Neuronal stem cell (in vitro differentiated cells): ENCODE measurements around the gene MAFB.

Source experiments
- DNase-seq: peaks from one replicate; pipeline ENCODE4 v3.0.0-alpha.2; 2013; ENCODE audit warnings: low spot score
- H2AFZ ChIP-seq: one replicate; pipeline ENCODE4 v1.6.1; 2013; ENCODE audit warnings: mild to moderate bottlenecking, low read length, inconsistent platforms
- H2AK5ac ChIP-seq: 2 replicates; pipeline ENCODE4 v1.6.1; 2013; ENCODE audit warnings: low read depth, mild to moderate bottlenecking, inconsistent platforms, low read length, moderate library complexity, mixed read lengths
- H2BK120ac ChIP-seq: 2 replicates; pipeline ENCODE4 v1.6.1; 2013; ENCODE audit warnings: low read depth, mild to moderate bottlenecking, inconsistent platforms, low read length, moderate library complexity, mixed read lengths
- H2BK12ac ChIP-seq: one replicate; pipeline ENCODE4 v1.6.1; 2013; ENCODE audit warnings: low read length, inconsistent platforms
- H2BK15ac ChIP-seq: 2 replicates; pipeline ENCODE4 v1.6.1; 2013; ENCODE audit warnings: mild to moderate bottlenecking, low read length, inconsistent platforms, mixed read lengths
- H2BK5ac ChIP-seq: one replicate; pipeline ENCODE4 v1.6.1; 2013; ENCODE audit warnings: inconsistent platforms, mild to moderate bottlenecking, low read length, moderate library complexity
- H3K14ac ChIP-seq: one replicate; pipeline ENCODE4 v1.6.1; 2013; ENCODE audit warnings: low read length, inconsistent platforms
- H3K18ac ChIP-seq: 2 replicates; pipeline ENCODE4 v1.6.1; 2013; ENCODE audit warnings: low read length, inconsistent platforms
- H3K23ac ChIP-seq: 2 replicates; pipeline ENCODE4 v1.6.1; 2013; ENCODE audit warnings: low read depth, mild to moderate bottlenecking, mixed read lengths, low read length, inconsistent platforms; ENCODE audit not compliant: poor library complexity
- H3K27ac ChIP-seq: replicated peaks from 3 replicates; pipeline ENCODE4 v1.5.1; 2013; ENCODE audit warnings: low read length, inconsistent platforms
- H3K27me3 ChIP-seq, 3 experiments: 2 replicates each; pipeline ENCODE4 v1.6.1; 2013; ENCODE audit warnings: low read length in 3 of 3, mild to moderate bottlenecking in 2 of 3, inconsistent platforms in 1 of 3, low read depth in 1 of 3, mixed read lengths in 1 of 3, moderate library complexity in 1 of 3; ENCODE audit not compliant: control insufficient read depth in 3 of 3, insufficient read depth in 3 of 3
- H3K36me3 ChIP-seq, 2 donors: replicated peaks in 1 of 2; 2 replicates each; pipeline ENCODE4 v1.6.1; 2013; ENCODE audit warnings: low read length in 2 of 2; ENCODE audit not compliant: control insufficient read depth in 2 of 2, insufficient read depth in 2 of 2
- H3K4ac ChIP-seq: 2 replicates; pipeline ENCODE4 v1.6.1; 2013; ENCODE audit warnings: inconsistent platforms, mild to moderate bottlenecking, low read length, moderate library complexity
- H3K4me1 ChIP-seq, 2 donors: 1 replicate in 1 of 2; 2 replicates in 1 of 2; pipeline ENCODE4 v1.6.1; 2013; ENCODE audit warnings: low read length in 2 of 2, low read depth in 1 of 2; ENCODE audit not compliant: control insufficient read depth in 2 of 2, insufficient read depth in 1 of 2
- H3K4me2 ChIP-seq: one replicate; pipeline ENCODE4 v1.6.1; 2013; ENCODE audit warnings: mild to moderate bottlenecking, low read length, inconsistent platforms; ENCODE audit not compliant: insufficient read depth, poor library complexity, severe bottlenecking
- H3K4me3 ChIP-seq, 2 donors: 2 replicates each; pipeline ENCODE4 v1.5.1; 2013; ENCODE audit warnings: low read length in 2 of 2, mild to moderate bottlenecking in 2 of 2, inconsistent platforms in 1 of 2, moderate library complexity in 1 of 2
- H3K79me1 ChIP-seq: one replicate; pipeline ENCODE4 v1.6.1; 2013; ENCODE audit warnings: low read depth, mild to moderate bottlenecking, inconsistent platforms, low read length, moderate library complexity
- H3K9ac ChIP-seq: one replicate; pipeline ENCODE4 v1.6.1; 2013; ENCODE audit warnings: mild to moderate bottlenecking, low read depth, low read length, inconsistent platforms; ENCODE audit not compliant: poor library complexity
- H3K9me3 ChIP-seq, 2 donors: replicated peaks in 1 of 2; 2 replicates each; pipeline versions ENCODE3 to v1.6.1; 2013; ENCODE audit warnings: low read length in 2 of 2, mild to moderate bottlenecking in 2 of 2, inconsistent platforms in 1 of 2, low read depth in 1 of 2, mixed read lengths in 1 of 2, moderate library complexity in 1 of 2; ENCODE audit not compliant: control insufficient read depth in 2 of 2, insufficient read depth in 1 of 2
- H4K8ac ChIP-seq: one replicate; pipeline ENCODE4 v1.6.1; 2013; ENCODE audit warnings: low read depth, mild to moderate bottlenecking, inconsistent platforms, low read length, moderate library complexity
- H4K91ac ChIP-seq: one replicate; pipeline ENCODE4 v1.6.1; 2013; ENCODE audit warnings: low read length, low read depth, mild to moderate bottlenecking, inconsistent platforms; ENCODE audit not compliant: poor library complexity
- WGBS, 2 donors: extraction: QIAGEN DNeasy Blood & Tissue Kit; methylation state at CpG; one replicate each; pipeline ENCODE4 v1.1.7; 2013; ENCODE audit warnings: missing lambda C conversion rate in 2 of 2, mixed read lengths in 1 of 2; ENCODE audit not compliant: insufficient read length in 2 of 2, insufficient replicate concordance in 1 of 2; ENCODE audit errors: extremely low coverage in 2 of 2; 5-methylcytosine and 5-hydroxymethylcytosine counted together

The MAFB gene

DNA sequence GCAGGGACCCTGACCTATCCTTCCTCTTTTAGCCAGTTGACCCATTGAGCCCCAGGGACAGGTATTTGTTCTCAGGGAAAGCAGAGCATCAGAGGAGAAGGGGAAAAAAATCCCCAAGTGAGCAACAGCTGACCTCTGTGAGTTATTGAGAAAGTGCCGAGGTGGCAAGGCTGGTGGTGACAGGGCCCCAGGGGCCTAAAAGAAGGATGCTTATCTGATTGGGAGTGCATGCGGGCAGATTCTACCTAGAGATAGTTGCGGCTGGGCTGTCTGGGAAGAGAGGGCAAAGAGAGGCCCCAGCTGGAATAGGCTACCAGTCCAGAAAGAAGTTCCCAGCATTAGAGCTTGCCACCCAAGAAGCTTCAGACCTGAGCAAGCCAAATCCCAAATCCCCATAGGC is 26.5 kb upstream of the MAFB start:
- peak overlapping the region; percentile 0 for H3K14ac ChIP-seq
- H4K91ac ChIP-seq = peak overlapping the region; percentile 28
- peaks cover 0 to 48% (median 0%) of the 10 kb centered on the region in 3 experiments for H3K27me3 ChIP-seq
- H2BK120ac ChIP-seq = no peak overlapping the region
- H2BK5ac ChIP-seq = no peak overlapping the region
- no peak overlapping the region for H3K9ac ChIP-seq
- H3K4me1 ChIP-seq = peaks cover 0 to 3% of the 10 kb centered on the region in 2 donors
- H3K27ac ChIP-seq = no peak overlapping the region
- H3K4me2 ChIP-seq = no peak overlapping the region
- DNase-seq = no peak
- H2AFZ ChIP-seq = no peak overlapping the region
- H3K4ac ChIP-seq = no peak overlapping the region
- no peaks in the 10 kb centered on the region for H3K79me1 ChIP-seq
- H3K9me3 ChIP-seq = no peaks in the 10 kb centered on the region
- H3K18ac ChIP-seq = no peak overlapping the region
- H2BK12ac ChIP-seq = no peak overlapping the region
- H3K4me3 ChIP-seq = no peak overlapping the region
- H3K23ac ChIP-seq = no peak overlapping the region
- H2BK15ac ChIP-seq = no peak overlapping the region
- H3K36me3 ChIP-seq = no peaks in the 10 kb centered on the region
- H2AK5ac ChIP-seq = no peak overlapping the region
- no peak overlapping the region for H4K8ac ChIP-seq
- no CpG with 5 or more reads among the region's 3 CpGs for WGBS, 2 donors

DNA sequence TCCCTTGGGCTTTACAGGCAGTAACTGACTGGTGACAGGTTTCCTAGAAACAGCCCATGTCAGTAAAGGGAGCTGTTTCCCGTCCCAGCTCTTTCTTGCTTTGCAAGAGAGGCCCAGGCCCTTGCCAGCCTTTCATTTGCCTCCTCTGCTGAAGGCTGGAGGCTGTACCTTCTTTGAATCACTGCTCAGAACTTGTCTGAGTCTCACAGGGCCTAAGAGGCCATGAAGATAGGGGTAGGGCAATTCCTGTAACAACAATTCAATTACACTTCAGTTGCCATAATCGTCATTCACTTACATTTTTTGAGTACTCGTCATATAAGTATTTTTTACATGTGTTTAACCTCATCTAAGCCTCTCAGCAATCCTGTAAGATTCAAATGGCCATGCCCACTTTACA is 25.9 kb upstream of the MAFB start:
- no peak overlapping the region for H3K9ac ChIP-seq
- H3K4me1 ChIP-seq = peaks cover 0 to 3% of the 10 kb centered on the region in 2 donors
- H3K18ac ChIP-seq = no peak overlapping the region
- H3K23ac ChIP-seq = no peak overlapping the region
- no peak overlapping the region for H3K4me2 ChIP-seq
- no peak overlapping the region for H3K27ac ChIP-seq
- no peak overlapping the region for H2BK5ac ChIP-seq
- H3K4ac ChIP-seq = no peak overlapping the region
- no peak overlapping the region for H2BK15ac ChIP-seq
- WGBS, 2 donors = no CpG with 5 or more reads among the region's 3 CpGs
- H4K8ac ChIP-seq = no peak overlapping the region
- H2AFZ ChIP-seq = no peak overlapping the region
- peaks cover 0 to 48% (median 0%) of the 10 kb centered on the region in 3 experiments for H3K27me3 ChIP-seq
- no peaks in the 10 kb centered on the region for H3K36me3 ChIP-seq
- H3K9me3 ChIP-seq = no peaks in the 10 kb centered on the region
- H2BK120ac ChIP-seq = no peak overlapping the region
- H3K4me3 ChIP-seq = no peak overlapping the region
- H4K91ac ChIP-seq = peak overlapping the region; percentile 28
- H2BK12ac ChIP-seq = no peak overlapping the region
- H3K14ac ChIP-seq = no peak overlapping the region
- H2AK5ac ChIP-seq = no peak overlapping the region
- DNase-seq = no peak
- H3K79me1 ChIP-seq = no peaks in the 10 kb centered on the region

DNA sequence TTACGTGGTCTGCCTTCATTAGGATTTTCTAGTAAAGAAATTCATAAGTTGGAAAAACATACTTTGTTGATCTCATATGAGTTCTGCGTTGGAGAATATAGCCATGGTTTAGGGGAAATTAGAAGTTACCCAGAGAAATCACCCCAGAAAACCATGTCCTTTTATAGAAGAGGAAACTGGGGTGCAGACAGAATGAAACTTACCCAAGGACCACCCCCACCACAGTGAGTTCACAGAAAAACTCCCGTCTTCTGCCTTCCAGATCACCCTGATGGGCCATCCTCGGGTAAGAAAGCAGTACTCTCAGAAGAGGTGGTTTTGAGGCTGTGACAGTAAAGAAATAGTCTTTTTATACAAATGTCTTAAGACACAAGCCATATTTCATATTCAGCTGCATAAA is 25.1 kb upstream of the MAFB start:
- no peaks in the 10 kb centered on the region for H3K9me3 ChIP-seq
- H3K36me3 ChIP-seq = no peaks in the 10 kb centered on the region
- no peak overlapping the region for H2BK12ac ChIP-seq
- H3K4me2 ChIP-seq = no peak overlapping the region
- H3K27me3 ChIP-seq = peaks cover 0 to 48% (median 0%) of the 10 kb centered on the region in 3 experiments
- no peak overlapping the region for H3K9ac ChIP-seq
- H3K4me1 ChIP-seq = peaks cover 0 to 3% of the 10 kb centered on the region in 2 donors
- H4K91ac ChIP-seq = no peak overlapping the region
- H2BK120ac ChIP-seq = no peak overlapping the region
- H2AFZ ChIP-seq = no peak overlapping the region
- no peak overlapping the region for H3K27ac ChIP-seq
- no peak overlapping the region for H2AK5ac ChIP-seq
- H3K4me3 ChIP-seq = no peak overlapping the region
- H3K14ac ChIP-seq = no peak overlapping the region
- no peak overlapping the region for H3K4ac ChIP-seq
- H3K23ac ChIP-seq = no peak overlapping the region
- DNase-seq = no peak
- no peak overlapping the region for H2BK5ac ChIP-seq
- no CpG with 5 or more reads among the region's 4 CpGs for WGBS, 2 donors
- H3K79me1 ChIP-seq = no peaks in the 10 kb centered on the region
- H2BK15ac ChIP-seq = no peak overlapping the region
- no peak overlapping the region for H4K8ac ChIP-seq
- H3K18ac ChIP-seq = no peak overlapping the region

DNA sequence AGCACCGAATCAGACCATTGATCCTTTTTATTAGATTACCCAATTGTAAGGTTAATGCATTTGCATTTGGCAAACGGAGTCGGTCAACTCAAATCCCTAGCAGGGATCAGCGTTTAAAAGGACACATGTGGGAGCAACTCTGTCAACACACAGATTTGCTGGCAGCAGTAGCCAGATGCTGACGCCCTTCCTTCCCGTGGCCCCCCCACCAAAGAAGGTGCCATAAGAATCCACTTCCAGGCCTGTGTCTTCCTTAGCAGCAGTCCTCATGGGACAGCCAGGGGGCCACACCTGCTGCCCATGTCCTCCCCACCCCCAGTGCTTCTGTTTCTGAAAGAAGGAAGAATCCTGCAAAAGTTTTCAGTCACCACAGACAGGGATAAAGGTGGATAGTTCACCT is 24.5 kb upstream of the MAFB start:
- Histone ChIP-seq H3K9me3 (no peaks in the 10 kb centered on the region), H3K9ac (no peak overlapping the region), H3K23ac (no peak overlapping the region), H2AK5ac (no peak overlapping the region), H2AFZ (no peak overlapping the region), H3K36me3 (no peaks in the 10 kb centered on the region), H4K91ac (no peak overlapping the region), H3K27me3 (peaks cover 0 to 48% (median 0%) of the 10 kb centered on the region in 3 experiments), H2BK5ac (no peak overlapping the region), H3K27ac (no peak overlapping the region), H2BK120ac (no peak overlapping the region), H4K8ac (no peak overlapping the region), H3K4me1 (peaks cover 0 to 5% of the 10 kb centered on the region in 2 donors), H3K18ac (no peak overlapping the region), H3K79me1 (no peaks in the 10 kb centered on the region), H3K14ac (no peak overlapping the region), H3K4ac (no peak overlapping the region), H2BK12ac (no peak overlapping the region), H3K4me2 (no peak overlapping the region), H2BK15ac (no peak overlapping the region), H3K4me3 (no peak overlapping the region)
- DNase-seq = no peak
- no CpG with 5 or more reads among the region's 6 CpGs for WGBS, 2 donors
